Prostate gland (tissue), 2 donors: ENCODE measurements around the gene NCR3LG1. TPM values are rescaled to one million over a fixed set of nuclear protein-coding genes. Genes with fewer than 3 reads are reported as not detected.

Experiments used
- DNase-seq: peaks from one replicate; pipeline ENCODE4 v3.0.0-alpha.2; 2019; ENCODE audit warnings: low spot score
- H3K27ac ChIP-seq, 2 donors: fragments of 200-600 bp; sonication (generic); 2 replicates each; pipeline ENCODE4 v1.5.1; 2017 to 2019
- H3K27me3 ChIP-seq: fragments of 200-600 bp; sonication (generic); replicated peaks from 2 replicates; pipeline ENCODE4 v1.5.1; 2019; ENCODE audit not compliant: insufficient read depth
- H3K36me3 ChIP-seq, 2 donors: fragments of 200-600 bp; sonication (generic); 1 replicate in 1 of 2; 2 replicates in 1 of 2; pipeline versions ENCODE4 v1.5.1 to v1.8.1; 2017 to 2019
- H3K4me1 ChIP-seq: fragments of 200-600 bp; sonication (generic); replicated peaks from 2 replicates; pipeline ENCODE4 v1.5.1; 2019
- H3K4me3 ChIP-seq, 2 donors: fragments of 200-600 bp; sonication (generic); 2 replicates each; pipeline ENCODE4 v1.5.1; 2017 to 2019
- H3K9me3 ChIP-seq: fragments of 200-600 bp; sonication (generic); 2 replicates; pipeline ENCODE4 v1.5.1; 2017
- POLR2A ChIP-seq: fragments of 450-650 bp; IDR thresholded peaks from one replicate; pipeline ENCODE4 v1.6.1; 2016; ENCODE audit warnings: antibody characterized with exemption, mild to moderate bottlenecking
- POLR2AphosphoS5 ChIP-seq: sonication (generic); formaldehyde crosslinking; IDR thresholded peaks from one replicate; pipeline ENCODE4 v1.6.1; 2017; ENCODE audit warnings: antibody characterized with exemption
- WGBS: methylation state at CpG from one replicate; pipeline ENCODE4 v1.1.5; 2018; 5-methylcytosine and 5-hydroxymethylcytosine counted together
- intact Hi-C: fragments of 100-400 bp; cut with DNase I; formaldehyde crosslinking; loops from one replicate; pipeline ENCODE4 v1.14.2; 2022
- total RNA-seq, 2 donors: library from RNA; depleted of rRNA; stranded (reverse); fragments of >200 nt; gene quantifications; one replicate each; pipeline ENCODE4 v1.1.0, GENCODE V29; 2016
- TF ChIP-seq, protein P1 (sequence below), 4 experiments: fragments of 200-600 bp in 2 of 4; fragments of 450-650 bp in 2 of 4; sonication (generic) in 2 of 4; IDR thresholded peaks; 1 replicate in 3 of 4; 2 replicates in 1 of 4; pipeline ENCODE4 v1.5.1; 2016 to 2019; ENCODE audit warnings: antibody characterized with exemption in 4 of 4, mild to moderate bottlenecking in 2 of 4, moderate library complexity in 2 of 4

Gene NCR3LG1
- total RNA-seq, 2 donors from 2014 or later = 0.41 to 5.9 TPM

- Histone ChIP-seq H3K4me1 (no peaks in the 10 kb centered on the region), H3K27me3 (no peaks in the 10 kb centered on the region), H3K36me3 (no peaks in the 10 kb centered on the region), H3K9me3 (no peaks in the 10 kb centered on the region), H3K4me3 (no peak overlapping the region), H3K27ac (no peak overlapping the region)
- WGBS = 87% methylated on average over 2 of the region's 2 CpGs
- no peak for DNase-seq
- intact Hi-C loops = no loop called here
- TF ChIP-seq POLR2AphosphoS5 = no peak
- TF ChIP-seq POLR2A = no peak
- TF ChIP-seq, protein P1, sequence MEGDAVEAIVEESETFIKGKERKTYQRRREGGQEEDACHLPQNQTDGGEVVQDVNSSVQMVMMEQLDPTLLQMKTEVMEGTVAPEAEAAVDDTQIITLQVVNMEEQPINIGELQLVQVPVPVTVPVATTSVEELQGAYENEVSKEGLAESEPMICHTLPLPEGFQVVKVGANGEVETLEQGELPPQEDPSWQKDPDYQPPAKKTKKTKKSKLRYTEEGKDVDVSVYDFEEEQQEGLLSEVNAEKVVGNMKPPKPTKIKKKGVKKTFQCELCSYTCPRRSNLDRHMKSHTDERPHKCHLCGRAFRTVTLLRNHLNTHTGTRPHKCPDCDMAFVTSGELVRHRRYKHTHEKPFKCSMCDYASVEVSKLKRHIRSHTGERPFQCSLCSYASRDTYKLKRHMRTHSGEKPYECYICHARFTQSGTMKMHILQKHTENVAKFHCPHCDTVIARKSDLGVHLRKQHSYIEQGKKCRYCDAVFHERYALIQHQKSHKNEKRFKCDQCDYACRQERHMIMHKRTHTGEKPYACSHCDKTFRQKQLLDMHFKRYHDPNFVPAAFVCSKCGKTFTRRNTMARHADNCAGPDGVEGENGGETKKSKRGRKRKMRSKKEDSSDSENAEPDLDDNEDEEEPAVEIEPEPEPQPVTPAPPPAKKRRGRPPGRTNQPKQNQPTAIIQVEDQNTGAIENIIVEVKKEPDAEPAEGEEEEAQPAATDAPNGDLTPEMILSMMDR (IDR thresholded peaks at IDR 0.05) = no peak
Measured at GRCh38 chr11:17369684-17370243, 18.2 kb downstream of the NCR3LG1 start.

DNA sequence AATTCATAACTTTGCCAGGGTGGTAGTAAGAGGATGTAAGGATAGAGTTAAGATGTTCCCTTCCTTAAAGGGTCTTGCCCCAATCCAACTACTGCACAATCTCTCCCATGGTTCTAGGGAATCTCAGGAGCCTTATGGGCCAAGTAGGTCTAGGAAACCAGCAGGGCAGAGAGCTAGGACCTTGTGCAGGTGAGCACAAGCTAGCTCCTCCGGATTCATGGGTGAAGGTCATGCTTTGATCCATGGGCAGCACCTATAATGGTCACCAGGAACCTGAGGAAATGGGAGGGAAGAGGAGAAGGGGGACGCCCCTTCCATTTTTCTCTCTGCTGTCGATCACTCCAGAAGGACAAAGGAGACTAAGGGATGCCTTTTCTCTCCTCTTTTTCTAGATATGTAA lies 20.0 kb downstream of the NCR3LG1 start:
- WGBS = 63% methylated on average over 3 of the region's 3 CpGs
- intact Hi-C loops = no loop called here
- Histone ChIP-seq H3K36me3 (no peaks in the 10 kb centered on the region), H3K9me3 (no peaks in the 10 kb centered on the region), H3K4me1 (no peaks in the 10 kb centered on the region), H3K27ac (no peak overlapping the region), H3K4me3 (no peak overlapping the region), H3K27me3 (no peaks in the 10 kb centered on the region)
- DNase-seq = no peak
- TF ChIP-seq POLR2A (no peak), POLR2AphosphoS5 (no peak)
- TF ChIP-seq, protein P1 (IDR thresholded peaks at IDR 0.05) = no peak

DNA sequence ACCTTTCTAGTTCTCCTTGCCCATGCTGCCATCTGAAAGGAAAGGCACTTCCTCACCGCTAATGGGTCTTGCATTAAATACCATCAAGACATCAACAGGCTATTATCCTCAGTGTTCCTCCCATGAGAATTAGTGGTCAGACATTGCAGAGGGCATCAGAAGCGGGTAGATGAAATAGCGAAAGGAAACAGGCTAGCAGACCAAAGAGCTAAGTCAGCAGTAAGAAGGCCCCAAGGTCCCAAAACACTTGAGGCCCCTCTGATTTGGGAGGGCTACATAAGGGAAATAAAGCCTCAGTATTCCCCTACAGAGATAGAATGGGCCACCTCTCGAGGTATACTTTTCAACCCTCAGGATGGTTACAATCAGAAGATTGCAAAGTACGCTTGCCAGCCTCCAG lies 23.9 kb downstream of the NCR3LG1 start:
- 92% methylated on average over 5 of the region's 5 CpGs for WGBS
- no peaks in the 10 kb centered on the region for H3K9me3 ChIP-seq
- intact Hi-C loops = no loop called here

DNA sequence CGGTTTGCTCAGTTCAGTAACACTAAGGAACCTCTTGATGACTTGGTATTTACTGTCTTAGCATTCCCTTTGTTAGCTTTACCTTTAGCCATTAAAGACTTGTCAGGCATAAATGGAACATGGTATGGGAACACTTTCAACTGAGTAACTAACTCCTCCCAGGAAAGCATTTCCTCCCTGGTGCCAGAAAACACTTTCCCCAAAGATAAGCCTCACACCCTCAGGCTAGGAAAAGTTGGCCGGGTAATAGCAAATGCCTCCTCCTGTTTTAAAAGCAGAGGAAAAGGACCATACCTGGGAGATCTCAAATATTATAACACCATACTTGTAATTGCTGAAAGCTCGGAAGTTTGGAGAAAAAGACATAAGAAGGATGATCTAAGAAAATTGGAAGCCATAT lies 24.9 kb downstream of the NCR3LG1 start:
- Histone ChIP-seq H3K27ac (no peak overlapping the region), H3K4me1 (no peaks in the 10 kb centered on the region), H3K27me3 (no peaks in the 10 kb centered on the region), H3K4me3 (no peak overlapping the region), H3K9me3 (no peaks in the 10 kb centered on the region), H3K36me3 (no peaks in the 10 kb centered on the region)
- 58% methylated on average over 3 of the region's 3 CpGs for WGBS
- no peak for TF ChIP-seq POLR2A
- intact Hi-C loops = no loop called here
- DNase-seq = no peak

More for the DNA sequence above, 23.9 kb downstream of the NCR3LG1 start:
- no peaks in the 10 kb centered on the region for H3K4me1 ChIP-seq
- DNase-seq = no peak
- no peaks in the 10 kb centered on the region for H3K36me3 ChIP-seq
- H3K27ac ChIP-seq = no peak overlapping the region
- H3K27me3 ChIP-seq = no peaks in the 10 kb centered on the region
- TF ChIP-seq POLR2A (no peak), POLR2AphosphoS5 (no peak)
- TF ChIP-seq, protein P1 (IDR thresholded peaks at IDR 0.05) = no peak
- H3K4me3 ChIP-seq = no peak overlapping the region

DNA sequence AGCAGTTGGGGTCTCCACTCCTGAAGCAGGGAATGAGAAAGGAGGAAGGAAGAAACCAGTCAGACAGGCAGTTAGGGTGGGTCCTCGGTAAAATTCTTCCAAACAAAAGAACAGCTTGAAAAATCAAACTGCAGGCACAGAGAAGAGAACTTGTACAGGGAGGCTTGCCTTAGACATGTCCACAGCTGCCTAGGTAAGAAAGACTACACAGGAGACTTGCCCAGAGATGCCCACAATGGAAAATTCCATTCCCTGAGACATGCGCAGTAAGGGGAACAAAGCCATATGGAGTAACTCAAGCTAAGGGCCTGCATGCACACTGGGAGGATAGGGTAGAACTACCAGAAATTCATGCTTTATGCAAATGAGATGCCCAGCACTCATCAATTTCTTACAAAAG lies 27.1 kb downstream of the NCR3LG1 start:
- H3K36me3 ChIP-seq = no peaks in the 10 kb centered on the region
- H3K27me3 ChIP-seq = no peaks in the 10 kb centered on the region
- 47% methylated on average over 2 of the region's 2 CpGs for WGBS
- no peaks in the 10 kb centered on the region for H3K4me1 ChIP-seq
- TF ChIP-seq POLR2A (no peak), POLR2AphosphoS5 (no peak)
- TF ChIP-seq, protein P1 (IDR thresholded peaks at IDR 0.05) = no peak
- no peaks in the 10 kb centered on the region for H3K9me3 ChIP-seq
- intact Hi-C loops = no loop called here
- H3K4me3 ChIP-seq = no peak overlapping the region
- no peak for DNase-seq
- H3K27ac ChIP-seq = no peak overlapping the region
